HepG2 (cell line): ENCODE data around the gene EPHA3.

ENCODE experiments used
- POLR2AphosphoS2 ChIP-seq: IDR thresholded peaks from 2 replicates; pipeline ENCODE4 v1.6.1; 2011; ENCODE audit warnings: low read depth, low read length, improper control_type of control experiment
- PRDM15 ChIP-seq: sonication (generic); formaldehyde crosslinking; IDR thresholded peaks from 2 replicates; pipeline ENCODE4 v1.4.0; 2020; ENCODE audit warnings: missing genetic modification reagents
- REST ChIP-seq, 2 experiments: IDR thresholded peaks; 2 replicates each; pipeline ENCODE4 v1.6.1; 2011 to 2012; ENCODE audit warnings: low read length in 2 of 2, borderline replicate concordance in 1 of 2, low read depth in 1 of 2, mild to moderate bottlenecking in 1 of 2, moderate library complexity in 1 of 2
- SP2 ChIP-seq: sonication (generic); formaldehyde crosslinking; IDR thresholded peaks from 2 replicates; pipeline ENCODE4 v1.5.1; 2020; ENCODE audit warnings: mild to moderate bottlenecking, missing genetic modification reagents
- SRF ChIP-seq: IDR thresholded peaks from 2 replicates; pipeline ENCODE4 v1.6.1; 2011; ENCODE audit warnings: mild to moderate bottlenecking, low read depth, low read length, moderate library complexity
- ZBTB4 ChIP-seq: sonication (generic); formaldehyde crosslinking; IDR thresholded peaks from 2 replicates; pipeline ENCODE4 v1.4.0; 2020; ENCODE audit warnings: missing genetic modification reagents, mild to moderate bottlenecking, borderline replicate concordance
- ZBTB8A ChIP-seq: sonication (generic); formaldehyde crosslinking; IDR thresholded peaks from 2 replicates; pipeline ENCODE4 v1.4.0; 2020; ENCODE audit warnings: mild to moderate bottlenecking, low read depth, missing genetic modification reagents, borderline replicate concordance
- ZFP36L1 ChIP-seq: sonication (generic); formaldehyde crosslinking; IDR thresholded peaks from 2 replicates; pipeline ENCODE4 v1.8.0; 2022; ENCODE audit warnings: mild to moderate bottlenecking, missing genetic modification reagents, moderate library complexity
- ZNF772 ChIP-seq: sonication (generic); formaldehyde crosslinking; IDR thresholded peaks from 2 replicates; pipeline ENCODE4 v1.5.0; 2020; ENCODE audit warnings: mild to moderate bottlenecking, missing genetic modification reagents
- ZSCAN9 ChIP-seq: IDR thresholded peaks from 2 replicates; pipeline ENCODE4 v1.6.1; 2016; ENCODE audit warnings: borderline replicate concordance
- TF ChIP-seq, protein P1 (sequence below): IDR thresholded peaks from 2 replicates; pipeline ENCODE4 v1.6.1; 2012; ENCODE audit warnings: low read depth, low read length, improper control_type of control experiment
- TF ChIP-seq, protein P2 (sequence below): sonication (generic); formaldehyde crosslinking; IDR thresholded peaks from 2 replicates; pipeline ENCODE4 v1.5.0; 2020; ENCODE audit warnings: mild to moderate bottlenecking, missing genetic modification reagents, moderate library complexity
- TF ChIP-seq, protein P3 (sequence below): IDR thresholded peaks from 2 replicates; pipeline ENCODE4 v1.6.1; 2016; ENCODE audit warnings: low read depth, borderline replicate concordance

DNA sequence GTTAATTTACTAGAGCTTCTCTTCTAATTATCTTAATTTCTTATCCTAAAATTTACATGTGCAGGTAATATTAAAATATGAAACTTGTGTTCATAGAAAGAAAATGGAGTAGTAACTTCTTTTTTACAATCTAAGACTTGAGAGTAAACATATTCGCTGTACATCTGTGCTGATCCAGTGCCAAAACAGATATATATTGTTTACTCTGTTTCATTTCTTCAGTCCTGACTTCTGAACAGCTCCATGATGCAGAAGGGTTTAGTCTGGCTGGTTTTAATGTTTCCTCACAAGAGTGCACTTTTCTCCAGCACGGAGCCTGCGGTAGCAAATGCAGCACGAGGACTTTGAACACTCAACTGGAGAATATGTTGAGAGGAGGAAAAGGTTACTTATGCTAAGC lies 306.8 kb downstream of the EPHA3 start:
- TF ChIP-seq, protein P1, sequence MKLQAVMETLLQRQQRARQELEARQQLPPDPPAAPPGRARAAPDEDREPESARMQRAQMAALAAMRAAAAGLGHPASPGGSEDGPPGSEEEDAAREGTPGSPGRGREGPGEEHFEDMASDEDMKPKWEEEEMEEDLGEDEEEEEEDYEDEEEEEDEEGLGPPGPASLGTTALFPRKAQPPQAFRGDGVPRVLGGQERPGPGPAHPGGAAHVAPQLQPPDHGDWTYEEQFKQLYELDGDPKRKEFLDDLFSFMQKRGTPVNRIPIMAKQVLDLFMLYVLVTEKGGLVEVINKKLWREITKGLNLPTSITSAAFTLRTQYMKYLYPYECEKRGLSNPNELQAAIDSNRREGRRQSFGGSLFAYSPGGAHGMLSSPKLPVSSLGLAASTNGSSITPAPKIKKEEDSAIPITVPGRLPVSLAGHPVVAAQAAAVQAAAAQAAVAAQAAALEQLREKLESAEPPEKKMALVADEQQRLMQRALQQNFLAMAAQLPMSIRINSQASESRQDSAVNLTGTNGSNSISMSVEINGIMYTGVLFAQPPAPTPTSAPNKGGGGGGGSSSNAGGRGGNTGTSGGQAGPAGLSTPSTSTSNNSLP, result no peak
- TF ChIP-seq ZNF772 (CRISPR knock-in tag) (no peak), SRF (no peak), POLR2AphosphoS2 (no peak), ZBTB8A (CRISPR knock-in tag) (no peak), PRDM15 (CRISPR knock-in tag) (no peak), ZFP36L1 (no peak), ZSCAN9 (CRISPR knock-in tag) (no peak), REST (IDR thresholded peaks at IDR 0.05; ENCODE audit: borderline replicate concordance in 1 of 2, low read depth in 1 of 2, low read length in 2 of 2) (no peak), SP2 (CRISPR knock-in tag) (no peak), ZBTB4 (CRISPR knock-in tag) (no peak)
- TF ChIP-seq, protein P2, sequence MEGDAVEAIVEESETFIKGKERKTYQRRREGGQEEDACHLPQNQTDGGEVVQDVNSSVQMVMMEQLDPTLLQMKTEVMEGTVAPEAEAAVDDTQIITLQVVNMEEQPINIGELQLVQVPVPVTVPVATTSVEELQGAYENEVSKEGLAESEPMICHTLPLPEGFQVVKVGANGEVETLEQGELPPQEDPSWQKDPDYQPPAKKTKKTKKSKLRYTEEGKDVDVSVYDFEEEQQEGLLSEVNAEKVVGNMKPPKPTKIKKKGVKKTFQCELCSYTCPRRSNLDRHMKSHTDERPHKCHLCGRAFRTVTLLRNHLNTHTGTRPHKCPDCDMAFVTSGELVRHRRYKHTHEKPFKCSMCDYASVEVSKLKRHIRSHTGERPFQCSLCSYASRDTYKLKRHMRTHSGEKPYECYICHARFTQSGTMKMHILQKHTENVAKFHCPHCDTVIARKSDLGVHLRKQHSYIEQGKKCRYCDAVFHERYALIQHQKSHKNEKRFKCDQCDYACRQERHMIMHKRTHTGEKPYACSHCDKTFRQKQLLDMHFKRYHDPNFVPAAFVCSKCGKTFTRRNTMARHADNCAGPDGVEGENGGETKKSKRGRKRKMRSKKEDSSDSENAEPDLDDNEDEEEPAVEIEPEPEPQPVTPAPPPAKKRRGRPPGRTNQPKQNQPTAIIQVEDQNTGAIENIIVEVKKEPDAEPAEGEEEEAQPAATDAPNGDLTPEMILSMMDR (CRISPR knock-in tag), result no peak
- TF ChIP-seq, protein P3, sequence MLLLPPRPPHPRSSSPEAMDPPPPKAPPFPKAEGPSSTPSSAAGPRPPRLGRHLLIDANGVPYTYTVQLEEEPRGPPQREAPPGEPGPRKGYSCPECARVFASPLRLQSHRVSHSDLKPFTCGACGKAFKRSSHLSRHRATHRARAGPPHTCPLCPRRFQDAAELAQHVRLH (CRISPR knock-in tag), result no peak
